ACC112 (cell line): ENCODE measurements around the gene FOXRED2.
"Not testable (repeated sequence)": the region's sequence is repeated elsewhere in the genome, so short reads cannot be mapped to it uniquely, and the experiment has no call there.

Source experiments
- H2AFZ ChIP-seq: fragments of 200-600 bp; sonication (generic); one replicate; pipeline ENCODE4 v1.6.0; 2017; ENCODE audit warnings: antibody characterized with exemption, low read length; ENCODE audit not compliant: unreplicated experiment
- H3K27ac ChIP-seq: fragments of 200-600 bp; sonication (generic); 2 replicates; pipeline ENCODE4 v1.5.1; 2014; ENCODE audit warnings: low read depth, mild to moderate bottlenecking, antibody characterized with exemption, low read length, moderate library complexity
- H3K27me3 ChIP-seq: fragments of 200-600 bp; sonication (generic); 2 replicates; pipeline ENCODE4 v1.6.1; 2014; ENCODE audit warnings: mild to moderate bottlenecking, antibody characterized with exemption, low read length, moderate library complexity, mixed read lengths; ENCODE audit not compliant: insufficient read depth
- H3K36me3 ChIP-seq: fragments of 200-600 bp; sonication (generic); 2 replicates; pipeline ENCODE4 v1.6.1; 2016; ENCODE audit warnings: mild to moderate bottlenecking, antibody characterized with exemption, low read length, moderate library complexity, mixed read lengths; ENCODE audit not compliant: insufficient read depth
- H3K4me1 ChIP-seq: fragments of 200-600 bp; sonication (generic); one replicate; pipeline ENCODE4 v1.6.1; 2016; ENCODE audit warnings: low read length, mixed read lengths; ENCODE audit not compliant: insufficient read depth, unreplicated experiment, control insufficient read depth
- H3K4me3 ChIP-seq: fragments of 200-600 bp; sonication (generic); 2 replicates; pipeline ENCODE4 v1.5.1; 2014; ENCODE audit warnings: mild to moderate bottlenecking, low read depth, low read length
- H3K79me2 ChIP-seq: fragments of 200-600 bp; sonication (generic); one replicate; pipeline ENCODE4 v1.6.0; 2016; ENCODE audit warnings: low read length; ENCODE audit not compliant: control insufficient read depth, unreplicated experiment, insufficient read depth

The FOXRED2 gene

GRCh38 chr22:36457688-36458450 is 49.0 kb downstream of the FOXRED2 start:
- no peak overlapping the region for H3K4me3 ChIP-seq
- no peaks in the 10 kb centered on the region for H3K79me2 ChIP-seq
- H3K27me3 ChIP-seq, result no peaks in the 10 kb centered on the region
- H2AFZ ChIP-seq, result no peak overlapping the region
- H3K36me3 ChIP-seq, result no peaks in the 10 kb centered on the region
- peaks cover 9% of the 10 kb centered on the region for H3K4me1 ChIP-seq
- H3K27ac ChIP-seq, result no peak overlapping the region

DNA sequence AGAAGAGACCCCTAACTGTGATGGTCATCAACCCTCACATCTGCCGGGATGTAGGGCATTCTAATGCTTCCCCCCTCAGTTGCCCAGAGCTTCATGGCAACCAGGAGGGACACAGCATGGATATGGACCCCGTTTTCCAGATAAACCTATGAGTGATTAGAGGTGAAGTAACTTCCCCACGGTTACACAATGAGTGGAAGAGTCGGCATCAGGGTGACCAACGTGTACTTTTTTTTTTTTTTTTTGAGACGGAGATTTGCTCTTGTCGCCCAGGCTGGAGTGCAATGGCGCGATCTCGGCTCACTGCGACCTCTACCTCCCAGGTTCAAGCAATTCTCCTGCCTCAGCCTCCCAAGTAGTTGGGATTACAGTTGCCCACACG is 50.4 kb downstream of the FOXRED2 start:
- Histone ChIP-seq H3K27me3 (no peaks in the 10 kb centered on the region), H2AFZ (no peak overlapping the region), H3K4me1 (peaks cover 4% of the 10 kb centered on the region), H3K79me2 (no peaks in the 10 kb centered on the region), H3K4me3 (no peak overlapping the region), H3K36me3 (no peaks in the 10 kb centered on the region), H3K27ac (no peak overlapping the region)

- H2AFZ ChIP-seq, result no peak overlapping the region
- peak overlapping the region; percentile 76; the same call in 1 of the 2 replicates for H3K4me3 ChIP-seq
- peaks cover 4% of the 10 kb centered on the region for H3K4me1 ChIP-seq
- H3K79me2 ChIP-seq, result no peaks in the 10 kb centered on the region
- H3K27me3 ChIP-seq, result no peaks in the 10 kb centered on the region
- H3K36me3 ChIP-seq, result no peaks in the 10 kb centered on the region
- H3K27ac ChIP-seq, result no peak overlapping the region
Observed at GRCh38 chr22:36455571-36456463, 51.0 kb downstream of the FOXRED2 start.

- Histone ChIP-seq H2AFZ (no peak overlapping the region), H3K27me3 (no peaks in the 10 kb centered on the region), H3K4me1 (peaks cover 4% of the 10 kb centered on the region), H3K36me3 (no peaks in the 10 kb centered on the region), H3K27ac (no peak overlapping the region), H3K79me2 (no peaks in the 10 kb centered on the region), H3K4me3 (peak overlapping the region; percentile 76)
Observed at GRCh38 chr22:36454916-36455570, 51.8 kb downstream of the FOXRED2 start.

DNA sequence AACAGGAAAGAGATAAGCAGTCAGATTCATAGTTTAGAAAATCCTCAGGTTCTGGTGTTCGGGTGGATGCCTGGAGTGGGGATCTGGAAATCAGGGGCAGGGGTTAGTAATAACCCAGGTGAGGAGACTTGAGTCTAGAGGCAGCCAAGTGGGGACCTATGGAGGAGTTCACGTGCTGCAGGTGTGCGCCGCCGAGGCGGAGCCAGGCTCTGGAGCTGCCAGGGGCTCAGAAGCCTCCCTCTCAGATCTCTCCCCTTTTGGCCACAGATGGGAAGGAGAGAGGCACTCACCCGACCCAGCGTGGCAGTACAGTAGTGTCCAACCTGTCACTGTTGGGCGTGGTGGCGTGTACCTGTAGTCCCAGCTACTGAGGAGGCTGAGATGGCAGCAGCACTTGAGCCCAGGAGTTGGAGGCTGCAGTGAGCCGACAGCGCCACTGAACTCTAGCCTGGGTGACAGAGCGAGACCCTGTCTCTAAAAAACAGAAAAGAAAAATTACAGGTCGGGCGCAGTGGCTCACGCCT is 52.9 kb downstream of the FOXRED2 start:
- Histone ChIP-seq H2AFZ (no peak overlapping the region), H3K27me3 (no peaks in the 10 kb centered on the region), H3K27ac (no peak overlapping the region), H3K79me2 (no peaks in the 10 kb centered on the region), H3K36me3 (no peaks in the 10 kb centered on the region), H3K4me1 (peaks cover 4% of the 10 kb centered on the region), H3K4me3 (no peak overlapping the region)

DNA sequence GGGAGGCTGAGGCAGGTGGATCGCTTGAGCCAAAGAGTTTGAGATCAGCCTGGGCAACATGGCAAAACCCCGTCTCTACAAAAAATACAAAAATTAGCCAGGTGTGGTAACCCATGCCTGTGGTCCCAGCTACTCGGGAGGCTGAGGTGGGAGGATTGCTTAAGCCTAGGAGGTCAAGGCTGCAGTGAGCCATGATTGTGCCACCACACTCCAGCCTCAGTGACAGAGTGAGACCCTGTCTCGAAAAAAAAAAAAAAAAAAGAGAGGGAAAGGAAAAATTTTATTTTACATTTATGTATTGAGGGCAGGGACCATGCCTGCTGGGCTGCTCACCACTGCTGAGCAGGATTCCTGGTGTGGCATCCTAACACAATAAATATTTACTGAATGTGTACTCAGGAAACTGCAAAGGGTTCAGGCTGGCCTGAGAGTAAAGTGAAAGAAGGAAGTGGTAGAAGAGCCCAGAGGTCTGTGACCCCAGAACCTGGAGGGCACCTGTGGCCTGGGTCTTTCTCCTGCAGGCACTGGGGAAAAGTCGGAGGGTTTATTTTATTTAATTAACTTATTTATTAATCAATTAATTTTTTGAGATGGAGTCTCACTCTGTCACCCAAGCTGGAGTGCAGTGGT is 53.7 kb downstream of the FOXRED2 start:
- H3K79me2 ChIP-seq, H2AFZ ChIP-seq, H3K27ac ChIP-seq, H3K27me3 ChIP-seq, H3K4me3 ChIP-seq, H3K4me1 ChIP-seq, H3K36me3 ChIP-seq: not testable (repeated sequence)

DNA sequence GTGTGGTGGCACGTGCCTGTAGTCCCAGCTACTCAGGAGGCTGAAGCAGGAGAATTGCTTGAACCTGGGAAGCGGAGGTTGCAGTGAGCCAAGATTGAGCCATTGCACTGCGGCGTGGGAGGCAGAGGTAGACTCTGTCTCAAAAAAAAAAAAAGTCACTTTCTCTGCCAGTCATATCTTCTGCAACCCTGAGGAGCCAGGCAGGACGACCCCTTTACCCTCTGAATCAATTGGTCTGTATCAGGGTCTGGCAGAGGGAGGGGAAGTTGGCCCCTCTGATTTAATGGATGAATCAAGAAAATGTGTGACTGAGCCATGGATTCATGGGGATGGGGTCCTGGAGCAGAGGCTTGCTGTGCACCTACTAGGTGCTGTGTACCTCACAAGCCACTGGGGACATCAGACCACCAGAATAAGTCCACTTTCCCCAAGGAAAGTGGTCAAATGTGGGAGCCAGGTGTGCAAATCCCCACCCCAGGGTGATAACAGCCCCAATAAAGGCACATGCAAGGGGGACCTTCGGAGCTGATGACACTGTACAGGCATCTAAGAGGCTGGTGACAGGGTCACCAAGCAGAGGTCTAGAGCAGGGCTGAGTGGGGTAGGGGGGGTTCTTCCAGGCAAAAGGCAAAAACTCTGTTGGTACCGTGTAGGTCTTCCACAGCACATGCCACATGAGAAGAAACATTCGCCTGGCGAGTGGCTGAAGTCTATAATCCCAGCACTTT is 54.4 kb downstream of the FOXRED2 start:
- Histone ChIP-seq H3K4me1 (peaks cover 4% of the 10 kb centered on the region), H3K36me3 (no peaks in the 10 kb centered on the region), H2AFZ (no peak overlapping the region), H3K27me3 (no peaks in the 10 kb centered on the region), H3K4me3 (no peak overlapping the region), H3K79me2 (no peaks in the 10 kb centered on the region), H3K27ac (no peak overlapping the region)

DNA sequence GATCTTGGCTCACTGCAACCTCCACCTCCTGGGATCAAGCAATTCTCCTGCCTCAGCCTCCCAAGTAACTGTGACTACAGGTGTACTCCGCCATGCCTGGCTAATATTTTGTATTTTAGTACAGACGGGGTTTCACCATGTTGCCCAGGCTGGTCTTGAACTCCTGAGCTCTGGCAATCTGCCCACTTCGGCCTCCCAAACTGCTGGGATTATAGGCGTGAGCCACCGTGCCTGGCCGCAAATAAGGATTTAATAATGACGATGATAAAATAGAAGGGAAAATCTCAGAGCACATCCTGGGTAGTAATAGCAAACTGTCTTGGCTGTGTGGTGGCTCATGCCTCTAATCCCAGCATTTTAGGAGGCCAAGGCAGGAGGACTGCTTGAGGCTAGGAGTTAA is 55.9 kb downstream of the FOXRED2 start:
- H3K4me3 ChIP-seq, H3K27ac ChIP-seq, H3K36me3 ChIP-seq, H2AFZ ChIP-seq, H3K27me3 ChIP-seq, H3K4me1 ChIP-seq, H3K79me2 ChIP-seq: not testable (repeated sequence)

DNA sequence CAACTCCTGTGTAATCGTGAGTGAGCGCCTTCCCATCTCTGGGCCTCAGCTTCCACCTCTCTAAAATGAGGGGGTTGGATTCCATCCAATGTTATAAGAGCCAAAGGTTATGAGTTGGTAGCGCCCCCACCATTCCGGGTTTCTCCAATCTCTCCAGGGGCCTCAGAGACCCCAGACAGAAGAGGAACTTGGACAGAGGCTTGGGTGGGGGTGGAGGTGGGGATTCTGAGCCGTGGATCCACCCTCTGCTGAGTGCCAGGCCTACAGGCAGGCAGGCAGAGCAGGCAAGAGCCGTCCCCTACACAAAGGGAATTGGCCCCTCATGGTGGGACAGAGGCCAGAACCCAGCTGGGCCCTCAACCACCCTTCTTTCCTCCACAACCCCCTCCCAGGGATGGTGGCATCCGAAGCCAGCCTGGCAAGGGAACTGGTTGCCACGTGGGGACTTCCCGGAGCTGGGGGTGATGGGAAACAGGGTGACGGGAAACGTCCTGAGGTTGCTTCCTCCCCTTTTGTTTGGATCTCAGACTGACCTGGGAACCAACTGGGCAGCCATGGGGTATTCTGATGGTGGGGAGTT is 57.2 kb downstream of the FOXRED2 start:
- no peak overlapping the region for H3K4me3 ChIP-seq
- no peak overlapping the region for H2AFZ ChIP-seq
- no peaks in the 10 kb centered on the region for H3K79me2 ChIP-seq
- peaks cover 4% of the 10 kb centered on the region for H3K4me1 ChIP-seq
- no peak overlapping the region for H3K27ac ChIP-seq
- H3K27me3 ChIP-seq, result no peaks in the 10 kb centered on the region
- no peaks in the 10 kb centered on the region for H3K36me3 ChIP-seq
